ENCODE measurements around the gene MNX1. TPM values are rescaled to one million over a fixed set of nuclear protein-coding genes. Genes with fewer than 3 reads are reported as not detected.

MNX1 gene
- polyA plus RNA-seq, 1 donor from 2014 or later: not detected

GRCh38 chr7:157053118-157053517 is 42.7 kb upstream of the MNX1 start:
- H3K4me2 ChIP-seq (ENCODE audit: low read length): no peak overlapping the region
- TF ChIP-seq EP300 (conservative IDR thresholded peaks at IDR 0.05; ENCODE audit: poor library complexity, severe bottlenecking) (no peak), SMC3 (conservative IDR thresholded peaks at IDR 0.05; ENCODE audit: poor library complexity) (no peak), MXI1 (conservative IDR thresholded peaks at IDR 0.05; ENCODE audit: poor library complexity, severe bottlenecking) (no peak), REST (IDR thresholded peaks at IDR 0.05; ENCODE audit: borderline replicate concordance) (no peak), POLR2AphosphoS5 (IDR thresholded peaks at IDR 0.05) (no peak), EZH2 (IDR thresholded peaks at IDR 0.05; ENCODE audit: borderline replicate concordance, insufficient read depth, low read length, poor library complexity, severe bottlenecking) (no peak), CTCF (IDR thresholded peaks at IDR 0.05; ENCODE audit: poor library complexity, severe bottlenecking) (no peak), TAF1 (IDR thresholded peaks at IDR 0.05; ENCODE audit: low read depth) (no peak), RAD21 (conservative IDR thresholded peaks at IDR 0.05) (no peak)
- no peaks in the 10 kb centered on the region for H3K9me3 ChIP-seq (ENCODE audit: low read length)
- H3K4me3 ChIP-seq (ENCODE audit: low read length): no peak overlapping the region
- H2AFZ ChIP-seq (ENCODE audit: low read depth, low read length): no peak overlapping the region
- no peaks in the 10 kb centered on the region for H3K79me2 ChIP-seq (replicated peaks; ENCODE audit: insufficient read depth, low read length)
- no peaks in the 10 kb centered on the region for H3K36me3 ChIP-seq (ENCODE audit: insufficient read depth, low read length)
- no peaks in the 10 kb centered on the region for H3K9me2 ChIP-seq (ENCODE audit: insufficient read depth, low read length)
- no peak overlapping the region for H3K9ac ChIP-seq (ENCODE audit: low read length)
- H4K20me1 ChIP-seq (ENCODE audit: insufficient read depth): no peaks in the 10 kb centered on the region
- no peak overlapping the region for H3K27ac ChIP-seq (ENCODE audit: low read length)
- H3K27me3 ChIP-seq (ENCODE audit: insufficient read depth, low read depth, low read length): no peaks in the 10 kb centered on the region
- H3F3A ChIP-seq (ENCODE audit: insufficient read depth, low read length, poor library complexity, severe bottlenecking): no peaks in the 10 kb centered on the region

- Histone ChIP-seq H3K36me3 (ENCODE audit: insufficient read depth, low read length) (no peaks in the 10 kb centered on the region), H3K9me3 (ENCODE audit: low read length) (no peaks in the 10 kb centered on the region), H3K9ac (ENCODE audit: low read length) (no peak overlapping the region), H3K4me3 (ENCODE audit: low read length) (no peak overlapping the region), H3F3A (ENCODE audit: insufficient read depth, low read length, poor library complexity, severe bottlenecking) (no peaks in the 10 kb centered on the region), H2AFZ (ENCODE audit: low read depth, low read length) (no peak overlapping the region), H3K4me2 (ENCODE audit: low read length) (no peak overlapping the region), H3K27me3 (ENCODE audit: insufficient read depth, low read depth, low read length) (no peaks in the 10 kb centered on the region), H4K20me1 (ENCODE audit: insufficient read depth) (no peaks in the 10 kb centered on the region), H3K27ac (ENCODE audit: low read length) (no peak overlapping the region), H3K9me2 (ENCODE audit: insufficient read depth, low read length) (no peaks in the 10 kb centered on the region), H3K79me2 (replicated peaks; ENCODE audit: insufficient read depth, low read length) (no peaks in the 10 kb centered on the region)
- TF ChIP-seq EP300 (conservative IDR thresholded peaks at IDR 0.05; ENCODE audit: poor library complexity, severe bottlenecking): no peak
- TF ChIP-seq RAD21 (conservative IDR thresholded peaks at IDR 0.05): no peak
- no peak for TF ChIP-seq POLR2AphosphoS5 (IDR thresholded peaks at IDR 0.05)
- no peak for TF ChIP-seq SMC3 (conservative IDR thresholded peaks at IDR 0.05; ENCODE audit: poor library complexity)
- TF ChIP-seq REST (IDR thresholded peaks at IDR 0.05; ENCODE audit: borderline replicate concordance): no peak
- TF ChIP-seq EZH2 (IDR thresholded peaks at IDR 0.05; ENCODE audit: borderline replicate concordance, insufficient read depth, low read length, poor library complexity, severe bottlenecking): no peak
- TF ChIP-seq MXI1 (conservative IDR thresholded peaks at IDR 0.05; ENCODE audit: poor library complexity, severe bottlenecking): no peak
- TF ChIP-seq CTCF (IDR thresholded peaks at IDR 0.05; ENCODE audit: poor library complexity, severe bottlenecking): no peak
- TF ChIP-seq TAF1 (IDR thresholded peaks at IDR 0.05; ENCODE audit: low read depth): no peak
Observed at GRCh38 chr7:157047148-157047547, 36.7 kb upstream of the MNX1 start.

Data from neural cell (in vitro differentiated cells).